ENCODE measurements around the gene SHLD3. TPM values are rescaled to one million over a fixed set of nuclear protein-coding genes. Genes with fewer than 3 reads are reported as not detected.

Gene SHLD3
- total RNA-seq, 1 experiment from 2014 or later = 2.8 TPM

GRCh38 chr5:65624025-65624570 is 729 bp upstream of the SHLD3 start, which contains the start of gene TRIM23:
TSS of gene TRIM23 (minus strand) at chr5:65624333. CDS start at chr5:65624274, 59 bp downstream.
- POLR2A ChIA-PET = no interaction called here
- H2AFZ ChIP-seq (ENCODE audit: low read depth, low read length, poor library complexity, severe bottlenecking) = peak within 1 kb of the TSS; percentile 95
- H3K4me2 ChIP-seq (ENCODE audit: low read length) = peak within 1 kb of the TSS; percentile 83
- H3K9ac ChIP-seq (ENCODE audit: low read length) = peak within 1 kb of the TSS; percentile 78
- H3K9me3 ChIP-seq (ENCODE audit: control insufficient read depth in 1 of 2, insufficient read depth in 1 of 2, low read depth in 1 of 2, low read length in 2 of 2) = no peaks in the 10 kb centered on the region
- no peaks in the 10 kb centered on the region for H3K36me3 ChIP-seq (ENCODE audit: control insufficient read depth in 1 of 2, insufficient read depth in 2 of 2, low read length in 2 of 2)
- peaks cover 3% of the 10 kb centered on the region; the same call in 1 of the 2 replicates for H4K20me1 ChIP-seq (ENCODE audit: insufficient read depth)
- peaks cover 52% of the 10 kb centered on the region for H3K79me2 ChIP-seq (ENCODE audit: insufficient read depth, low read length)
- CTCF ChIA-PET = no interaction called here
- ATAC-seq (peak; percentile 99), DNase-seq (ENCODE audit: low read depth, low spot score) (peak; percentile 83)
- no TSS peak for BruUV-seq (replicated peaks)
- RAD21 ChIA-PET (ENCODE audit: low non-redundant PET in 1 of 2, low total read pairs in 2 of 2, uncharacterized antibody in 2 of 2, unreplicated experiment in 2 of 2) = no interaction called here
- H3K4me1 ChIP-seq (ENCODE audit: control insufficient read depth in 1 of 2, insufficient read depth in 2 of 2, low read length in 2 of 2) = peaks cover 2 to 17% of the 10 kb centered on the region in 2 experiments; a peak in 2 of 4 replicates
- H3K9me2 ChIP-seq (ENCODE audit: insufficient read depth) = no peaks in the 10 kb centered on the region
- peak within 1 kb of the TSS; percentile 62 for H3K27ac ChIP-seq (ENCODE audit: low read depth, low read length)
- peak within 1 kb of the TSS; percentile 78 to 79 for H3K4me3 ChIP-seq (replicated peaks in 1 of 2; ENCODE audit: low read depth in 1 of 2, low read length in 2 of 2)
- intact Hi-C loops (cut with micrococcal nuclease) = loop anchor here (2.0 kb wide), 1 partner anchor 61 kb away; the partner anchor contains the start of genes CENPK and PPWD1
- H3K27me3 ChIP-seq (ENCODE audit: insufficient read depth, low read length) = no peaks in the 10 kb centered on the region
- no peak for TF ChIP-seq ZBTB33 (IDR thresholded peaks at IDR 0.05; ENCODE audit: extremely low read depth, insufficient replicate concordance, low read length)
- no peak; the same call in 1 of the 2 replicates for TF ChIP-seq EGR1 (IDR thresholded peaks at IDR 0.05; ENCODE audit: low read depth)
- TF ChIP-seq SRF (IDR thresholded peaks at IDR 0.05; ENCODE audit: low read depth) = no peak
- peak; percentile 12 for TF ChIP-seq TCF7L2 (IDR thresholded peaks at IDR 0.05; ENCODE audit: borderline replicate concordance, extremely low read depth, insufficient read depth, insufficient read length)
- TF ChIP-seq POLR2AphosphoS5 (IDR thresholded peaks at IDR 0.05; ENCODE audit: low read depth, low read length) = peak; percentile 86
- no peak for TF ChIP-seq FOSL1 (IDR thresholded peaks at IDR 0.05; ENCODE audit: low read depth)
- no peak for TF ChIP-seq CTCF (IDR thresholded peaks at IDR 0.05 in 2 of 3, conservative IDR thresholded peaks at IDR 0.05 in 1 of 3; ENCODE audit: borderline replicate concordance in 1 of 3, insufficient read depth in 1 of 3, low read depth in 2 of 3, low read length in 2 of 3)
- no peak for TF ChIP-seq ATF3 (IDR thresholded peaks at IDR 0.05)
- TF ChIP-seq ZFX (IDR thresholded peaks at IDR 0.05) = peak; percentile 48
- no peak for TF ChIP-seq CEBPB (IDR thresholded peaks at IDR 0.05; ENCODE audit: low read depth)
- peak; percentile 60 for TF ChIP-seq YY1 (IDR thresholded peaks at IDR 0.05; ENCODE audit: extremely low read depth, insufficient replicate concordance, low read depth, low read length)
- TF ChIP-seq ELF1 (IDR thresholded peaks at IDR 0.05; ENCODE audit: borderline replicate concordance, low read depth) = no peak
- peak; percentile 63 for TF ChIP-seq SIN3A (IDR thresholded peaks at IDR 0.05; ENCODE audit: low read depth)
- peak; percentile 37 for TF ChIP-seq POLR2A (IDR thresholded peaks at IDR 0.05; ENCODE audit: borderline replicate concordance, extremely low read depth, insufficient read depth, insufficient read length)
- TF ChIP-seq MAX (IDR thresholded peaks at IDR 0.05) = no peak; the same call in 1 of the 2 replicates
- no peak for TF ChIP-seq CBX3 (IDR thresholded peaks at IDR 0.05; ENCODE audit: low read depth)
- TF ChIP-seq JUND (IDR thresholded peaks at IDR 0.05) = no peak
- TF ChIP-seq REST (IDR thresholded peaks at IDR 0.05; ENCODE audit: low read depth) = no peak
- TF ChIP-seq EZH2phosphoT487 (IDR thresholded peaks at IDR 0.05; ENCODE audit: borderline replicate concordance) = no peak
- TF ChIP-seq SP1 (IDR thresholded peaks at IDR 0.05; ENCODE audit: low read depth) = no peak
- no peak for TF ChIP-seq EZH2 (IDR thresholded peaks at IDR 0.05)
